ENCODE data around the gene TEKTIP1.

The TEKTIP1 gene

GRCh38 chr19:3538258-3538929 is 580 bp upstream of the TEKTIP1 start:
- FAIRE-seq = no peak

DNA sequence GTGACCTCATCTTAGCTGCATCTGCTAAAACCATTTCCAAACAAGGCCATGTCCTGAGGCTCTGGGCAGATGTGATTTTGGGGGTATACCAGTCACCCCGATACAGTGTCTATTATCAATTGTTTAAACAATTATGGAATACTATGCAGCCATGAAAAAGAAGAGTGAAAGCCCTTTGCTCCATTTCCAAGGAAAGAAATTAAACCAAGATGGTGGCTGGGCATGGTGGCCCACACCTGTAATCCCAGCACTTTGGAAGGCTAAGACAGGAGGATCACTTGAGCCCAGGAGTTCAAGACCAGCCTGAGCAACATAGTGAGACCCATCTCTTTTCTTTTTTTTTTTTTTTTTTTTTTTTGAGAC is 763 bp downstream of the TEKTIP1 start:
- FAIRE-seq = no peak

- no peak for FAIRE-seq
Observed at GRCh38 chr19:3543150-3544057, 4.4 kb downstream of the TEKTIP1 start.

- FAIRE-seq = no peak
Observed at GRCh38 chr19:3544058-3544376, 5.0 kb downstream of the TEKTIP1 start.

DNA sequence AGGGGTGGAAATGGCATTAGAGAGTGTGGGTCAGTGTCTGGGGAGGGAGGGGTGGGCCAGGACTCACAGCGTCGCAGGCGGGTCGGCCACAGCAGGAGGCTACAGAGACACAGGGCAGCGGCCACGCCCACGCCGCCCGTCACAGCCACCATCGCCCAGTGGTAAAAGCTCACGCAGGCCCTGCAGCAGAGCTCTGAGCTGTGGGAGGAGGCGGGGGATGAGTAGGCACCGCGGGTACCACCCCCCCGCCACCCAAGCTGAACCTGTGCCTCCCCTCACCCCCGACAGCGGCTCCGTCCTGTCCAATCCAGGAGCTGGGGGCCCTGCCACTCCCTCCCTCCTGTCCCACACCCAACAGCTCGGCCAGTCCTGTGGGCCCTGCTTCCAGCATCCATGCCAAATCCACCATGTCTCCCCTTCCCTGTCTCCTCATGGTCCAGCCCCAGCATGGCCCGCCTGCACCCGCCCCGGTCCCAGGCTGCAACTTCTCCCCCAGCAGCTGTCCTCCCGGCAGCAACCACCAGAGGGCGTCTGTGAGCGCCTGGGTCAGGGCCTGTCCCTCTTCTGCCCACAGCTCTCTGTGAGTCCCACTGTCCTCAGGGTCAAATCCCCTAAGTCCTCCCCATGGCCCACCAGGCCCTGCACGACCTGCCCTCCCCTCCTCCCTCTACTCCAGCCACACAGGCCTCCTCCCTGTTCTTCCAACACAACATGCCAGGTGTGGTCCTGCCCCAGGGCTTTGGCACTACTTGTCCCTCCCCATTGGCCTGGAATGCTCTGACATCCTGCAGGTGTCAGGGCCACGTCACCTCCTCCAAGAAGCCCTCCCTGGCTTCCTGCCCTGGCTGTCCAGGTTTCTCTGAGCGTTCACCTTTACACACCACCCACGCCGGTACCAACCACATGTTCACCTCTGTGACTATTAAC is 6.0 kb downstream of the TEKTIP1 start:
- FAIRE-seq = no peak

GRCh38 chr19:3545669-3546034 is 6.7 kb downstream of the TEKTIP1 start:
- no peak for FAIRE-seq

DNA sequence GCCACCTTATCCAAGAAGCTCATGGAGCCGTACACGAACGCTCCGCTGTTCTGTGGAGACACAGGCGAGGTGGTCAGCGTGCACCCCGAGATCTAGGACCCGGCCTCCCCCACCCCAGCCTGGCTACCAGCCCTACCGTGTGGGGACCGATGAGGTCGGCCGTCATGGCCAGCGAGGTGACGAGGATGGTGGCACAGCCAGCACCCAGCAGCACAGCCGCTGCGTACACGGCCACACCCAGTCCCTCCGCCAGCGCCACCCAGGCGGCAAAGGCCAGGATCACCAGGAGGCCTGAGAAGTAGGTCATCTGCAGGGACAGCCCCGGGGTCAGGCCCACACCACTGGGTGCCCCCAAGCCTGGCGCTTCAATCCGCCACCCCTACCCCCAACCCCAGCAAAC is 7.1 kb downstream of the TEKTIP1 start:
- no peak for FAIRE-seq

GRCh38 chr19:3547301-3547731 is 8.3 kb downstream of the TEKTIP1 start:
- FAIRE-seq = no peak

DNA sequence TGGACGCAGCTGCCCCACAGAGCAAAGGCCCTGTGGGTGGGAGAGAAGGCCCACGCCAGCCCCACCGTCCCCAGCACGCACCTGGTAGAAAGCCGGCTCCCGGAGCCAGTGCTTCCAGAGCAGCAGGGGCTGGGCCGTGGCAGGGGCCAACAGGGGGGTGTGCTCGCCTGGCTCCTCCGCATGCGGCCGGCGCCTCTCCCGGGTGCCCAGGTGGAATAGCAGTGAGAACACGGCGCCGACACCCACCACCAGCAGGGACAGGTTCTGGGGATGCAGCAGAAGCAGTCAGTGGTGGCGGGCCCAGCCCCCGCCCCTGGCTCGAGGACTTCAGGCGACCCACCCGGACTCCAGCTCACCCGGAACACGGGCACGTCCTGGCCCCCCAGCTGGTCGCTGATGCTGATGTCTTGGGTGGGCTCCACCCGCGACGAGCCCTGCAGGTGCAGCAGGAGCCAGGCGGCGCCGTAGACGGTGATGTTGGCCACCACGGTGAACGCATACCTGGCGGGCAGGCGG is 8.9 kb downstream of the TEKTIP1 start:
- FAIRE-seq = no peak

GRCh38 chr19:3548606-3549005 is 9.6 kb downstream of the TEKTIP1 start:
- no peak for FAIRE-seq

DNA sequence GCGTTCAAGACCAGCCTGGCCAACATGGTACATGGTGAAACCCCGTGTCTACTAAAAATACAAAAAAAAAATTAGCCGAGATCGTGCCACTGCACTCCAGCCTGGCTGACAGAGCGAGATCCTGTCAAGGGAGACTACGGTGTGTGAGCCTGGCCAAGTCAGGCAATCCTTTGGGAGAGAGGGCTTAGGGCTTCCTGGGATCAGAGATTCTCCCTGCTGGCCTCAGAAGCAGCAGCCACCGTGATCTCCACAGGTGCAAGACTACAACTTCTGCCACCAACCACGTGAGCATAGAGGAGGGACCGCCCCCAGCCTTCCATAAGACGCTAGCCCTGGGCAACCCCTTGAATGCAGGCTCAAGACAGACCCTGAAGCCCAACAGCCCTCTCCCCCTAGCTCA is 10.8 kb downstream of the TEKTIP1 start:
- FAIRE-seq = no peak

GRCh38 chr19:3550947-3551791 is 12.2 kb downstream of the TEKTIP1 start:
- no peak for FAIRE-seq

GRCh38 chr19:3551792-3552095 is 12.8 kb downstream of the TEKTIP1 start:
- no peak for FAIRE-seq

- no peak for FAIRE-seq
Observed at GRCh38 chr19:3554254-3555083, 15.5 kb downstream of the TEKTIP1 start.

GRCh38 chr19:3555653-3556422 is 16.9 kb downstream of the TEKTIP1 start:
- no peak for FAIRE-seq

- no peak for FAIRE-seq
Observed at GRCh38 chr19:3556423-3556977, 17.5 kb downstream of the TEKTIP1 start.

DNA sequence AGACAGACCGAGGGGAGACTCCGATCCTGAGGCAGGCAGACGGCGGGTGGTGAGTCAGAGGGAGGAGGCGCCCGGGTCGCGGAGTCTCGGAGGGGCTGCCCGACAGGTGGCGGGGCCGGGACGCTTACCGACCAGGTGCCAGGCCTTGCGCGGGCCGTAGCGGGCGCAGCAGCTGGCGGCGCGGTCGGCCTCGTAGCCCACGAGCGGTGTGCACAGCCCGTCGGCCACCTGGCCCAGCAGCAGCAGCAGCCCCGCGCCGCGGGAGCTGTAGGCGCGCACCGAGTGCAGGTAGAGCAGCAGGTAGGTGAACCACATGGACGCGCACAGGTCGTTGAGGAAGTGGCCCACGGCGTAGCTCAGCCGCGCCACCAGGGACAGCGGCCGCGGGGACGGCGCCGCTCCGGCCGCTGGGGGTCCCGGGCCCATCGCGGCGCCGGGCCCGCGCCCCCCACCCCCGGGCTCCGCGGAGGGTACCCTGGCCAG is 18.0 kb downstream of the TEKTIP1 start:
- FAIRE-seq = no peak

DNA sequence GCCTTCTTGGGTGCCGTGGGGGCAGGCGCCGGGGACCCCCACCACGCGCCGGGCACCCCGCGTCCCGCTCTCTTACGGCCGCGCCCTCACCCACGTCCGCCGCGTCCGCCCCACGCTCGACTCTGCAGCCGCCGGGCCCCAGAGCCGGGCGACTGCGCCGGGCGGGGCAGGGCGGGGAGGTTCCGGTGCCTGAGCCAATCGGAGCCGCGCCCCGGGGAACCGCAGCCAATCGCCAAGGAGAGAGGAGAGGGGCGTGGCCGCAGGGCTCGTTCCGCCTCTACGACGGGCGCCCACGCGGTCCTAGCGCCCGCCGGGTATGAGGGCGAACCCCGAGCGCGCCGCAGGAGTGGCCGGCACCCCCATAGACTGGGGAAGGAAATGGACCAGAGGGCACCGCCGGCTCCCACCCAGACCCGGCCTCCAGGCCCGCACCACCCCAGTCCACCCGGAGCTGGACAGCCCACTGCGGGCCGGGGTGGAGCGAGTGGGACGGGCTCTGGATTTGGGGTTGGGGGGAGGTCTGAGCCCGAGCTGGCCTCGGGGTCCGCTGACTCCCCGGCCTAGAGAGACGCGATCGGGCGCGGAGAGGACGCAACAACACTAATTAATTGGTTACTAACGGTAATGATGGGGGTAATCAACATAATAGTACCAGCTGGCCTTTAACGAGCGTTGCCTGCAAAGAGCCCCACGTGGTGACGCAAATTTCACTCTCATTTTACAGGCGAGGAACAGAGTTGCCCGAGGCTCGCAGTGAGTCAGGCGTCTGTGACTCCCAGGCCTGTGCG is 18.7 kb downstream of the TEKTIP1 start, which contains the start of gene MFSD12:
Gene MFSD12 (minus strand): TSS at position 126 of the 788 bp plus-strand sequence. CDS start 183 bp downstream, outside the sequence.
- FAIRE-seq = no peak
